Activated CD4-positive, alpha-beta T cell treated with anti-CD3 and anti-CD28 coated beads, Interleukin-2, amount 10 ng/mL, durations not matched to agents 7 days and 5 days (primary cell): ENCODE results near the gene FMN1. TPM values are rescaled to one million over a fixed set of nuclear protein-coding genes. Genes with fewer than 3 reads are reported as not detected.

Experiments
- CTCF ChIA-PET: fragments of 350-600 bp; sonication (Branson Sonifier 250); formaldehyde crosslinking; loops from one replicate; lab custom pipeline; 2021; ENCODE audit warnings: antibody characterized with exemption; lab: Charles Lee
- POLR2A ChIA-PET: fragments of 350-600 bp; sonication (Branson Sonifier 250); formaldehyde crosslinking; loops from one replicate; lab custom pipeline; 2021; ENCODE audit warnings: antibody characterized with exemption; lab: Charles Lee
- DNase-seq: peaks from one replicate; pipeline ENCODE4 v3.0.0-alpha.2; 2020
- H3K27ac Mint-ChIP-seq: one replicate; pipeline ENCODE4 v1.8.0; 2021; ENCODE audit warnings: mild to moderate bottlenecking, moderate library complexity, mixed read lengths
- H3K27me3 Mint-ChIP-seq: one replicate; pipeline ENCODE4 v1.8.0; 2021; ENCODE audit warnings: mixed read lengths
- H3K36me3 Mint-ChIP-seq: one replicate; pipeline ENCODE4 v1.8.0; 2021; ENCODE audit warnings: low read depth, mixed read lengths
- H3K4me1 Mint-ChIP-seq: one replicate; pipeline ENCODE4 v1.8.0; 2021; ENCODE audit warnings: mixed read lengths
- H3K4me3 Mint-ChIP-seq: one replicate; pipeline ENCODE4 v1.8.0; 2021; ENCODE audit warnings: mild to moderate bottlenecking, moderate library complexity, mixed read lengths
- H3K9me3 Mint-ChIP-seq: one replicate; pipeline ENCODE4 v1.8.0; 2021; ENCODE audit warnings: mixed read lengths
- total RNA-seq, 2 experiments: library from RNA; stranded (reverse); gene quantifications; one replicate each; pipeline ENCODE4 v1.2.3, GENCODE V29; 2021

FMN1 gene
- total RNA-seq, 2 experiments from 2014 or later, result 0.04 to 0.12 TPM

DNA sequence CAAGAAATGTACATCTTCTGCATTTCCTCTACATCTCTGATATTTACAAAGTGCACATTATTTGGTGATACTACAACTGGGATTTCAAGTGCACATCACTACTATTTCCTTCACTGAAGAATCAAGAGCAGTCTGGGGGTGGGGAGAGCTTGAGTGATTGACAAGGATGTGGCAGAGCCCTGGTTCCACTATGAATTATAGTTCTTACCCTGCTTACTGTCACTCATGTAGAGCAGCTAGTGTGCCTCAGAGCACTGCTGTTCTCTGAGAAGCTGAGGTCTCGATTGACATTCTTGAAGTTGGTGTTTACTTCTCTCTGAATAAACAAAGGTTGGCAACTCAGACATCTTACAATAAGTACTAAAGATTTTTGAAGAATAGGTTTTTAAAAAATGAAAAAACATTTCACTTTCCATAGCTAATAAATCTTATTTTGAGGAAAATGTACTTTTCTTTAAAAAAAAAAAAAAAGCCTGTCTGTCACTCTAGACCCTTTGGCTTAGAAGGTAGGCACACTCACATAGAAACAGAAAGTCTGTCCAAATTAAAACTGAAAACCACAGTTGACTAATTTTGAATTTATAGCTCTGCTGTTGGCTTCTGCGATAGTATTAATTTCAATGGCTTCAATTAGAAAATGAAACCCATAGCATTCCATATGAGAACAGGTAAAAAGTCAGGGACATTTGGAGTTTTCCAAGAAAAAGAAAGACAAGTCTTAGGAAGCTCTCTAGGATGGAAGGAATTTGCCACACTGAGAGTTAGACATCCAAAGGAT, 471.2 kb downstream of the FMN1 start:
- CTCF ChIA-PET, result interaction anchor here (1.0 kb wide), 1 partner anchor 13 kb away, joined by 4 read pairs; no protein-coding TSS in a partner anchor
- Mint-ChIP-seq H3K9me3 (peaks cover 3% of the 10 kb centered on the region), H3K4me1 (peaks cover 22% of the 10 kb centered on the region), H3K27ac (no peak overlapping the region), H3K36me3 (no peaks in the 10 kb centered on the region), H3K4me3 (no peak overlapping the region), H3K27me3 (peaks cover 78% of the 10 kb centered on the region)
- POLR2A ChIA-PET, result no interaction called here
- DNase-seq, result no peak

DNA sequence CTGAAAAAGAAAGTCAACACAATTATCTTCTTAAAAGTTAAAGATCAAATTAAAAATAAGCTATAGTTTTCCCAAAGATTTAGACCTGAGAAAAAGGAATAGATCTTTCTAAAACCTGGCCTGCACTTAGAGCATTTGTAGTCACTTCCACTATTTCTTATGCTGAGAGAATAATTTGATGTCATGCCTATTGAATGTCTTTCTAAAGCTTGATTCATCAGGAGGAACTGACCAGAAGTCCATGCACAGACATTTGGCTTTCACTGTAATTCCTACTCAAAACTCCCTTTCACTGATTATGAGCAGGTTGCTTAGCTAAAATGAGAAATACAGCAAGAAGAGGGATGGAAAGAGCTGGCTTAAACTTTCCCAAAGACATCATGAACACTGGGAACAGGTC, 472.4 kb downstream of the FMN1 start:
- H3K4me1 Mint-ChIP-seq, result peaks cover 27% of the 10 kb centered on the region
- DNase-seq, result no peak
- H3K36me3 Mint-ChIP-seq, result no peaks in the 10 kb centered on the region
- peaks cover 76% of the 10 kb centered on the region for H3K27me3 Mint-ChIP-seq
- H3K9me3 Mint-ChIP-seq, result peaks cover 3% of the 10 kb centered on the region
- POLR2A ChIA-PET, result no interaction called here
- CTCF ChIA-PET, result interaction anchor here (0.6 kb wide), 1 partner anchor 976 kb away, joined by 3 read pairs; no protein-coding TSS in a partner anchor
- H3K27ac Mint-ChIP-seq, result no peak overlapping the region
- no peak overlapping the region for H3K4me3 Mint-ChIP-seq

DNA sequence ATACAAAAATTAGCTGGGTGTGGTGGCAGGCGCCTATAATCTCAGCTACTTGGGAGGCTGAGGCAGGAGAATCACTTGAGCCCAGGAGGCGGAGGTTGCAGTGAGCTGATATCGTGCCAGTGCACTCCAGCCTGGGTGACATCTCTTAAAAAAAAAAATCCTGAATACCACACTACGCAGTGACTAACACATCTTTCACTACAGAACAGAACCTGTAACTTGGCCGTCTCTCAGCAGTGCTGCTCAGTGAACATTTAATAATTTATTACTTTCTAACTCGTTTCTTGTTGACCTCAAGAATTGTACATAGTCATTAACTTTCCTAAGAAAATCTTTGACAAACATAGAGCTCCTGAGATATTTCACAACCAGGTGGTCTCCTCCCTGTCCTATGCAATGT, 472.9 kb downstream of the FMN1 start:
- Mint-ChIP-seq H3K4me3 (no peak overlapping the region), H3K9me3 (peaks cover 3% of the 10 kb centered on the region), H3K36me3 (no peaks in the 10 kb centered on the region), H3K27ac (no peak overlapping the region), H3K27me3 (peaks cover 77% of the 10 kb centered on the region), H3K4me1 (peaks cover 32% of the 10 kb centered on the region)
- ChIA-PET POLR2A (no interaction called here), CTCF (interaction anchor here (0.6 kb wide), 2 partner anchors 113 to 976 kb away, joined by 3 read pairs; no protein-coding TSS in a partner anchor)
- no peak for DNase-seq

DNA sequence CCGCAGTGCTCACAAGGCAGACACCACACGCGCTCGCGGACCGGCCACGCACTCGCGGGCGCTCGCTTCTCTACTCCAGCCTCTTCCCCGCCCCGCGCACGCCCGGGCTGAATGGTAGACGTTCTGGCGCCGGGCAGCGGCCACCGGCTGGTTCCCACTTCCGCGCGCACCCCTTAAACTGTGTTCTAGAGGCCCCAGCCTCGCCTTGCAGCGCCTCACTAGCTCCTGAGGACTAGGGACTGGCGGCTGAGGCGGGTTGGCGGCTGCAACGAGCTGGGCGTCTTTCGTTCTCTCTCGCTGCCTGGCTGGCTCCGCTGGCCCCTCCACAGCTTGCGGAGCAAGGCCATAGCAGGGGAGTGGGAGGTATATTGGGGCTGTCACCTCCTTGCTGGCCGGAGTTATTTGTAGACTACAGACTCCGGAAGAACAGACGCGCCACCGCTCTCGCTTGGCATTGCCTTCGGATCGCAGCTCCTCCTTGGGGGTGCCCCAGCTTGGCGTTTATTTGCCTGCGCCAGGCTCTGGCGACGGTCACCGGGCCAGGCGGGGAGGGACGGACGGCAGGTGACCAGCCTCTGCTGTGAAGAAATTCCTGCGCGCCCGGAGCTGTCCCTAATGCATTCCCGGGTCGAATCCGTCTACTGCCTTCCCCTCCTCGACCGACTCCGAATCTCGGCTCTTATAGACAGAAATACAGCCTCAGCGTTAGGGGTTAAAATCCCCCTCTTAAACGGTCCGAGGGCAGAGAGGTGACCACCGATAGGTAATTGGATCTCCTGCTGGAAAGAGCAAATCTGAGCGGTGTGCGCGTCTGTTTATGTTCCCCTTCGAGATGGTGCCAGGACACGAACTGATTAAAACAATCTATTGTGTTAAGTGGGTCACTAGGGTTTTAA, 475.4 kb downstream of the FMN1 start:
- Mint-ChIP-seq H3K27ac (no peak overlapping the region), H3K36me3 (no peaks in the 10 kb centered on the region), H3K4me1 (peaks cover 33% of the 10 kb centered on the region), H3K4me3 (peak overlapping the region; percentile 26), H3K27me3 (peaks cover 77% of the 10 kb centered on the region), H3K9me3 (no peaks in the 10 kb centered on the region)
- no peak for DNase-seq
- ChIA-PET CTCF (no interaction called here), POLR2A (no interaction called here)

DNA sequence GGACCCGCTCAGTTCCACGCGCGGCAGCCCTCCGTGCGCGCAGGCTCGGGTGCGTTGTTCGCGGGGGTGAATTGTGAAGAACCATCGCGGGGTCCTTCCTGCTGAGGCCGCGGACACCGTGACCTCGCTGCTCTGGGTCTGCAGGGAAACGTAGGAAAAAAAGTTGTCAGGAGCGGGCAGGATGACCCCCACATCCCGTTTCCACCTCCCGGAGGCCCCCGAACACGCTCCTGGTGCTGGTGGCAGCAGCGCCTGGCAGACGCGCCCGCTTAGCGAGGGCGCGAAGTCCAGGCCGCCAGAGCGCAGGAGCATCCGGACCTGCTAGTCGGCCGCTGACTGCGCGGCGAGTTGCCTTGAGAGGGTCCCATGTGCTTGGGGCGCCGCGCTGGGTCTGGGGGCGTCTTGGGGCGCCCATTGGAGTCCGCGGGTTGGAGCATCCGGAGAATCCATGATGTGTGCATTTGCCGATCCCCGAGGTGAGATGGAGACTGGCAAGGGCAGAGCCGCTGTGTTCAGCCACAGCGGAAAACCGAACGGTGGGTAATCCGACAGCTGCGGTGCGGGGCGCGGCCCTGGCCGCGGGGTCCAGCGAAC, 476.2 kb downstream of the FMN1 start:
- Mint-ChIP-seq H3K4me1 (peaks cover 28% of the 10 kb centered on the region), H3K9me3 (no peaks in the 10 kb centered on the region), H3K36me3 (no peaks in the 10 kb centered on the region), H3K4me3 (no peak overlapping the region), H3K27ac (no peak overlapping the region), H3K27me3 (peaks cover 85% of the 10 kb centered on the region)
- ChIA-PET POLR2A (no interaction called here), CTCF (no interaction called here)
- DNase-seq, result no peak

DNA sequence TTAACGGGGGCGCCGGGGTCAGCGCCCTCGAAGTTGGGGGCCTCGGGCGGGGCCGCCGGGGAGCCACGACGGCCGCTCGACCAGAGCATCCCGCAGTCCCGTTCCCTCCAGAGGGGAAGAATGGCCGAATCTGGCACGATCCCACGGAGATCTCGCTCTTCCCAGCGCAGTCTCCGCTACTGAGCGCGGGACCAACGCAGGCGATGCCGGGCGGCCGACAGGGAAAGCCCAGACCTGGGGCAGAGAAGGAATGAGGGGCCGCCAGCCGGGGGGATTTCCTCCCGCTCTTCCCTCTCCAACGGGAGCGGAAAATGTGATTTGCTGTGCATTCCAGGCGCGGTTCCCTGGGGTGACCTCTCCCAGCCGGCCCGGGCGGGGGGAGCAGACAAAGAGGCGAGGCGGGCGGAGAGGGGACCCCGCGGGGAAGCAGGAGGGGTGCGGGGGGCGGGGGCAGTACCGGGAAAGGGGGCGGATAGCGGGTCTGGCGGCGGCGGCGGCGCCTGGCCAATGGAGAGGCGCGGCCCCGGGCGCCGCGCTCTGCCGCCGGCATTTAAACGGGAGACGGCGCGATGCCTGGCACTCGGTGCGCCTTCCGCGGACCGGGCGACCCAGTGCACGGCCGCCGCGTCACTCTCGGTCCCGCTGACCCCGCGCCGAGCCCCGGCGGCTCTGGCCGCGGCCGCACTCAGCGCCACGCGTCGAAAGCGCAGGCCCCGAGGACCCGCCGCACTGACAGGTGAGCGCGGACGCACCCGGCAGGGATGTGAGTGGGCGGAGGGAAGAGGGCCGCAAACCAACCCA, 476.9 kb downstream of the FMN1 start, which contains the start of gene GREM1:
TSS of gene GREM1 (plus strand) at position 579 of the 801 bp plus-strand sequence. CDS start 12,687 bp downstream, outside the sequence.
- Mint-ChIP-seq H3K36me3 (no peaks in the 10 kb centered on the region), H3K4me3 (peak within 1 kb of the TSS; percentile 26), H3K27ac (no peak within 1 kb of the TSS), H3K9me3 (no peaks in the 10 kb centered on the region), H3K4me1 (peaks cover 22% of the 10 kb centered on the region), H3K27me3 (peaks cover 83% of the 10 kb centered on the region)
- CTCF ChIA-PET, result no interaction called here
- POLR2A ChIA-PET, result no interaction called here
- no peak for DNase-seq

DNA sequence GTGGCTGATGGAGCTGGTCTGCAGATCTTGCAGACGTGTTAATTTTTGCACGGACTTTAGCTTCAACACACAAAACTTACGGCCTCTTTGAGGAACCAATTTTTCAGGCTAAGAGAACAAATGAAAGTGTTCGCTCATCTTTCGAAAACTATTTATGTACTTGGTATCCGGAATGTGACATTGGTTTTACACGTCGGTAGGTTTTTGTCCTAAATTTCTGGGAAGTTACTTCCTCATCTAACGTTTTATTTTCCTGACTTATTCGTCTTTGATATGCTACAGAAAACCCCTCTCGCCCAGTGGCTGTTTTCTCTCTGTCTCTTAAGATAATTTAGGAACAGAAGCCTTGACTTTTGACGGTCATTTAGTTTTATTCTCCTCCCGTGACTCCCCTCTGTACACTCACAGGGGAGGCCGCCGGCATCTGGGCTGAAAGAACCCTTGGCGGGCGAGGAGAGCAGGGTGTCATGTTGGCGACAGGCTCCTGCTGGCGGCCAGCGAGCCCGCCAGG, 477.5 kb downstream of the FMN1 start:
- no peak overlapping the region for H3K27ac Mint-ChIP-seq
- H3K36me3 Mint-ChIP-seq, result no peaks in the 10 kb centered on the region
- ChIA-PET POLR2A (no interaction called here), CTCF (interaction anchor here (0.7 kb wide), 1 partner anchor 89 kb away, joined by 6 read pairs; no protein-coding TSS in a partner anchor)
- no peak for DNase-seq
- H3K4me1 Mint-ChIP-seq, result peaks cover 19% of the 10 kb centered on the region
- no peaks in the 10 kb centered on the region for H3K9me3 Mint-ChIP-seq
- H3K27me3 Mint-ChIP-seq, result peaks cover 81% of the 10 kb centered on the region
- H3K4me3 Mint-ChIP-seq, result no peak overlapping the region

DNA sequence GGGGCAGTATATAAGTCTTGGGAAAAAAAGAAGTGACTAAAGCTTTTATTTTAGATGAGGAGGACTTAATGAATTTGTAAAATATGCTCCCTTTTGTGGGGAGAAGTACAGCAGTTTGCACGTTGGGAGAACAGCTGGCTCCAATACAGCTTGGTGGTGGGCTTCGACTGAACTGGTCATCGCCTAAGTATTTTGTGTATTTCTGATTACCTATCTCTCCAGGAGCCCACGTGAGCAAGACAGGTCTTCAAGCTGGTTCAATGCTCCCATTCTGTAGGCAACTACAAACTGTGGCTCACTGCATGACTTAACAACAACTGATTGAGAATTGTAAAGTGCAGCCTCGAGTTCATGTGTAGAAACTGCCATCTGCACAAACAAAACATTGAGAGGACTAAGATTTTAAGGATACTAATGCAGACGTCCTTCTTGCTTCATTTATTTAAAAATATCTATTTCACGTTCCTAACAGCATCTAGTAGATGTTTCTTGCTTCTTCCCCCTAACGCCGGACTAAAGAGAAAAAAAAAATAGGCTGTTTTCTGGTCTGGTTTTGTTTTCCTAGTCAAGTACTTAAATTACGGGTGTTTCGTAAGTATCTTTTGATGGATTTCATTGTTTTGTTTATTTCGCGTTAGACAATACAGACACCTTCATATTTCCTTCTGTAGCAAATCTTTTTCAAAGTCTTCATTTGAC, 478.1 kb downstream of the FMN1 start:
- Mint-ChIP-seq H3K4me1 (peaks cover 19% of the 10 kb centered on the region), H3K9me3 (no peaks in the 10 kb centered on the region), H3K36me3 (no peaks in the 10 kb centered on the region), H3K27ac (no peak overlapping the region), H3K4me3 (no peak overlapping the region), H3K27me3 (peaks cover 80% of the 10 kb centered on the region)
- DNase-seq, result no peak
- ChIA-PET POLR2A (no interaction called here), CTCF (interaction anchor here (0.7 kb wide), 1 partner anchor 90 kb away, joined by 6 read pairs; no protein-coding TSS in a partner anchor)

Other genes starting within 250 kb of the FMN1 start
- not detected for gene RYR3, start 116.3 kb upstream of the FMN1 start, total RNA-seq